ENCODE data around the gene MYDGF. TPM values are rescaled to one million over a fixed set of nuclear protein-coding genes. Genes with fewer than 3 reads are reported as not detected.

Gene MYDGF
- total RNA-seq, 2 experiments from 2014 or later: 73.3 to 77.3 TPM

- Histone ChIP-seq H3K79me2 (ENCODE audit: insufficient read depth, low read depth, low read length) (peaks cover 21% of the 10 kb centered on the region), H2AFZ (ENCODE audit: low read length) (no peak overlapping the region), H3K27ac (ENCODE audit: low read depth, low read length, poor library complexity, severe bottlenecking) (no peak overlapping the region), H3K4me3 (ENCODE audit: low read depth, low read length, poor library complexity, severe bottlenecking) (no peak overlapping the region), H4K20me1 (ENCODE audit: insufficient read depth, low read length) (no peaks in the 10 kb centered on the region), H3K9me3 (ENCODE audit: low read length) (no peaks in the 10 kb centered on the region), H3K4me1 (ENCODE audit: insufficient read depth, low read length, poor library complexity, severe bottlenecking) (peaks cover 12% of the 10 kb centered on the region), H3K9me2 (ENCODE audit: insufficient read depth, low read length) (no peaks in the 10 kb centered on the region), H3K4me2 (ENCODE audit: low read length) (no peak overlapping the region), H3K36me3 (ENCODE audit: insufficient read depth, low read length) (peaks cover 76% of the 10 kb centered on the region)
- no peak for TF ChIP-seq EZH2phosphoT487 (IDR thresholded peaks at IDR 0.05; ENCODE audit: borderline replicate concordance, low read depth, low read length)
- no peak for TF ChIP-seq CTCF (conservative IDR thresholded peaks at IDR 0.05; ENCODE audit: low read length)
- CTCF ChIA-PET (ENCODE audit: unreplicated experiment): no interaction called here
- DNase-seq (ENCODE audit: low spot score): no peak
- no TSS peak for BruUV-seq (replicated peaks)
- intact Hi-C loops (cut with micrococcal nuclease; ENCODE audit: unreplicated experiment): no loop called here
- POLR2A ChIA-PET: no interaction called here
Observed at GRCh38 chr19:4717966-4718701, 48.0 kb upstream of the MYDGF start.

GRCh38 chr19:4717191-4717965 lies 47.2 kb upstream of the MYDGF start:
- intact Hi-C loops (cut with micrococcal nuclease; ENCODE audit: unreplicated experiment): no loop called here
- H3K79me2 ChIP-seq (ENCODE audit: insufficient read depth, low read depth, low read length): peaks cover 14% of the 10 kb centered on the region
- ChIA-PET CTCF (ENCODE audit: unreplicated experiment) (no interaction called here), POLR2A (no interaction called here)
- DNase-seq (ENCODE audit: low spot score): no peak
- no peaks in the 10 kb centered on the region for H3K9me3 ChIP-seq (ENCODE audit: low read length)
- H3K4me3 ChIP-seq (ENCODE audit: low read depth, low read length, poor library complexity, severe bottlenecking): no peak overlapping the region
- BruUV-seq (replicated peaks): no TSS peak
- TF ChIP-seq EZH2phosphoT487 (IDR thresholded peaks at IDR 0.05; ENCODE audit: borderline replicate concordance, low read depth, low read length) (no peak), CTCF (conservative IDR thresholded peaks at IDR 0.05; ENCODE audit: low read length) (no peak)
- H3K36me3 ChIP-seq (ENCODE audit: insufficient read depth, low read length): peaks cover 83% of the 10 kb centered on the region
- H3K4me2 ChIP-seq (ENCODE audit: low read length): no peak overlapping the region
- H4K20me1 ChIP-seq (ENCODE audit: insufficient read depth, low read length): no peaks in the 10 kb centered on the region
- no peak overlapping the region for H3K27ac ChIP-seq (ENCODE audit: low read depth, low read length, poor library complexity, severe bottlenecking)
- no peaks in the 10 kb centered on the region for H3K9me2 ChIP-seq (ENCODE audit: insufficient read depth, low read length)
- H3K4me1 ChIP-seq (ENCODE audit: insufficient read depth, low read length, poor library complexity, severe bottlenecking): peaks cover 8% of the 10 kb centered on the region
- H2AFZ ChIP-seq (ENCODE audit: low read length): no peak overlapping the region
